NK-92 (cell line): ENCODE data around the gene ZMIZ1.

ENCODE experiments used
- DNase-seq: peaks from one replicate; lab custom pipeline; 2025; ENCODE audit not compliant: unreplicated experiment; lab: John Stamatoyannopoulos, UW

The ZMIZ1 gene

GRCh38 chr10:79096514-79096913, 27.7 kb downstream of the ZMIZ1 start:
- no peak for DNase-seq

DNA sequence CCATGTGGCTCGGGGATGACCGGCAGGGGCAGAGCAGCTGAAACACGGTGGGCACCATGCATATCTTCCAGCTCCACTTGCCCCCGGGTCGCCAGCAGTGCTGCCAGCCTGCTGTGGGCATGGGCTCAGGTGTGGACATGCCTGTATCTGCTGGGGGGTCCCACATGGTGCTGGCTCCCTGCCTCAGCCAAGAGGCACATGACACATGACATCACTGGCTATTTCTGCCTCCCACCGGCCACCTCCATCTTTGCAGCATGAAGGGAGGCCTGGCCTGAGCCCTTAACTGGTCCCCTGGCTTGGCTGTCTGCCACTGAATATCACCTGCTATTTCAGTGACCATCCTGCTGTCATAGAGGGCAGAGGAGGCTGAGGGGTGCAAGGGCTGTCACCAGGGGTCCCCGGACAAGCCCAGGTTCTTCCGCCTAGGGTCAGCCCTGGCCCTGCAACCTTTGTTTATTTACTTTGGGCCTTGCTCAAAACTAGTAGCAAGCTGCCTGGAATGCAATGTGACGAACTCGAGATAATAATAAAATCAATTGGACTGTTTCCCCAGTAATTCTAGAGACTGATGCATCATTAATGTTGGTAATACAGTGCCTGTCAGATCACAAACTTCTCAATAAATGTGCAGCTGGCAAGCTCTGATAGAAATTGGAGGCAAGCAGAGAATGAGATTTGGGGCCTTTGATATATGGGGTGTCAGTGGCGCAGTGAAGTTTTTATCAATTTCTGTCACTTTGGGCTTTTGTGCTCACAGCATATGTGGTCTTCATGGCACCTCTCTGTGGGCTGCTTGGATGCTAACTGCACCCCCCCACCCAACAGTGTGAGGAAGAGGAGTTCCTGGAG, 28.5 kb downstream of the ZMIZ1 start:
- DNase-seq: no peak

DNA sequence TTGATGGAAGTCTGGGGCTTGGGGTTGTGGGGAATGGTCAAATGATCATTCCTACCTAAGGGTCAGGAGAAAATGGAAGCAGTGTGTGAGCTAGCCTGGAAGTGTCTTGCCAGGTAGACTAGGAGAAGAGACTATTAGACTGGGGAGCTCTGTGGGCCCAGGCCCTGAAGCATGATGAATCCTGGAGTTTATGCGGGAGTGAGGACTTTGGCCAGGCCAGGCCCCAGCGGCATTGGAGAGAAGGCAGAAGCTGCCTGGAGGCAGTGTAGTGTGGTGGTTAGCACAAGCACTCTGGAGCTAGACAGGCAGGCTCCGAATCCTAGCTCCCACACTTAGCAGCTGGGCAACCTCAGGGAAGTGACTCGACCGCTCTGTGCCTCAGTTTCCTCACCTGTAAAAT, 29.3 kb downstream of the ZMIZ1 start:
- DNase-seq: no peak

DNA sequence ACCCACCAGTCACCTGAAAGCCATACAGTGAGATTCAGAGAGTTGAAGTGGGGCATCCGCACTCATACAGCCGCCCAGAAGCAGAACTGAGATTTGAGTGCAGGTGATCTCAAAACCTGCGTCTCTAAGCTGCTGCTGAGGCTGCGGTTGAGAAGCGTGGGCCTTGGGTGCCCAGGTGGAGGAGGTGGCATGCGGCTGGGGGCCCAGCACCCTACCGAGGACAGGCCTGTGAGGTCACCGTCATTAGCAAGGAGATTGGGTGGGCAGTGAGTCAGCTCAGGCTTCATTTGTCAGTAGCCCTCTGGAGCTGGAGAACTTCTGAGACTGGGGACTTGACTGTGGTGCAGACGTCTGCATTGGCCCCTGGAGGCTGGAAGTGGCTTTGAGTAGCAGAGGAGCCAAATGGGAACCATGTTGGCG, 29.8 kb downstream of the ZMIZ1 start:
- DNase-seq: no peak

GRCh38 chr10:79099898-79100448, 31.2 kb downstream of the ZMIZ1 start:
- no peak for DNase-seq

DNA sequence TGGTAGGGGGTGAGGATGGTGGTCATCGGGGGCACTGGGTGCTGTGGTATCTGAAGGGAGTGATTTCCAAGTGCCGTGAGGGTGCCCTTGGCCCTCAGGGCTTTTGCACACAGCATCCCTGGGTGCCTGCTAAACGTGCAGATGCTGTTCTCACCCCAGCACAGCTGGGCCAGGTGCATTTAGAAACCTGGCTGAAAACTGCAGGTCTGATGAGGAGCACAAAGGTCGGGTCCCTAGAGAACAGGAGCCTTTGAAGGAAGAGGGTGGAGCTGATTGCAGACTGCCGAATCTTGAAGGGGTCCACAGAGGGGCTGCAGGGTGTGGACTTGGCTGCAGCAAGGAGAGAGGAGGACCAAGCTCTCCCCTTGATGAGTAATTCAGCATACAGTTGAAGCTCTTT, 32.0 kb downstream of the ZMIZ1 start:
- DNase-seq: no peak

DNA sequence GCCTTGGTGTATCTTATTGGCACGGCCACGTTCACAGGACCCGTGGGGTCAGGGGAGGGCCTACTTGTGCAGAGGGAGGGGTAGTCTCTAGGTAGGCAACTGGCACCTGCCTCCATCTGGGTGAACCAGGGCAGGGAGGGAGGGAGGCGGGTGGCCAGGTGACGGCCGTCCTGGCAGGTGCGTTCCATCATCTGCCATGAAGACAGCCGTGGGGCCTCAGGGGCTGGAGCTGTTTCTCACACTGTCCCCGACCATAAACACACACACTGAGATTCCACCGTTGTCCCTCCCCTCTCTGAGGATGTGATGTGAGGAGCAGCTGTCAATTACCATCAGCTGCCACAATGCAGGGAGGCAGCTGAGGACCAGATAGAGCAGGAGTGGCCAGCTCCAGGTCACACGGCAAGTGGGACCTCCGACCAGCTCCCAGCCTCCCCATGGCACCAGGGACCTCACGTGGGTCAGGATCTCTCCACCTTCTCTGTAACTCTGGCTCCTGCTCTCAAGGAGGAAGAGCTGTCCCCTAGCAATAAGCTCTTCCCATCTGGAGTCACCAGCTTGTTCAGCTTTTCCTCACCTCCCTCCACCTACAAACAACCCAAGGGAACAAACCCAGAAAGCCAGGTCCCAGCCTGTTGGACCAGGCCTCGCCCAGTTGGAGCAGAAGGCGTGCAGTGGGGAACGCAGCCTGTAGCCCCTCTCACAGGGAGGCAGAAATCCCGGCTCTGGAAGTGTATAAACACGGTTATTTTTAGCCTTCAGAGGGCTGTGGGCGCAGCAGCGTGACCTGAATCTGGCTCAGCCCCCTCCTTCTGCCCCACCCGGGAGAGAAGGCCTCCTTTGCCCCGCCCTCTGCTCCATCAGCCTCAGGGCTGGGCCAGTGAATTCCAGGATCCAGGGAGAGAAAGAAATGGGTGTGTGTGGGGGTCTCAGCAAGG, 33.1 kb downstream of the ZMIZ1 start:
- no peak for DNase-seq

DNA sequence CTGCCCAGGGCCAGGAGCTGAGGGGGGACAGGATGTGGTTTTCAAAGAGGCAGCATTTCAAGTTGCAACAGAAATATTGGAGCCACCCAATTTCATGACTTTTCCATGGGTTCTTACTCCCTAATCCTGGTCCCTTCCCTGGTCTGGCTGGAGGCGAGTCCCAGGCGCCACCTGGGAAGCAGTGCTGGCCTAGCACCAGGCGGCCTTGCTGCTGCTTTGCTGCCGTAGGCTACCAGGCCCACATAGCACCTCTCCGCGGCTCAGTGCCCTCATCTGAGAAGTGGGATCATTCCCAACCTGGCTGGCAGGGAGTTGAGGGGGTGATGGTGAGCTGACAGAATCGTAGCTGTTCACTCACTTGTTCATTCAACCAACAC, 33.7 kb downstream of the ZMIZ1 start:
- DNase-seq: no peak

- no peak for DNase-seq
Observed at GRCh38 chr10:79103129-79103528, 34.4 kb downstream of the ZMIZ1 start.

DNA sequence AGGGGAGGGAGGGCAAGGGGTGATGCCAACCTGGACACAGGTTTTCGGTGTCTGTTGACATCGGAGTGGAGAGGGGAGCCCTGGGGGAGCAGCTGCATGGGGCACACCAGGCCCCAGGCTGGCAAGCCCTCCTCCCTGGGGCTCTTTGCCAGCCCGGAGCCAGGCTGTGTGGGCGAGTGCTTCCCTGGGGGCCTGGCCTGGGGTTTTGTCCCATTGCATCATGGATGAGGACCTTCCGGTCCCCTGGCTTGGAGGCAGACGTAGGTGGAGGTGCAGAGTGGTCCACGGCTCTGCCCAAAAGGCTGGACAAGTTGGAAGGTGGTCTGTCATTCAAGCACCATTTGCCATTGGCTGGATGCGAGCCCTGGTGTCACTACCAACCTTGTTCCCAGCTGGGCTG, 34.8 kb downstream of the ZMIZ1 start:
- DNase-seq: no peak

GRCh38 chr10:79105150-79105739, 36.5 kb downstream of the ZMIZ1 start:
- no peak for DNase-seq

DNA sequence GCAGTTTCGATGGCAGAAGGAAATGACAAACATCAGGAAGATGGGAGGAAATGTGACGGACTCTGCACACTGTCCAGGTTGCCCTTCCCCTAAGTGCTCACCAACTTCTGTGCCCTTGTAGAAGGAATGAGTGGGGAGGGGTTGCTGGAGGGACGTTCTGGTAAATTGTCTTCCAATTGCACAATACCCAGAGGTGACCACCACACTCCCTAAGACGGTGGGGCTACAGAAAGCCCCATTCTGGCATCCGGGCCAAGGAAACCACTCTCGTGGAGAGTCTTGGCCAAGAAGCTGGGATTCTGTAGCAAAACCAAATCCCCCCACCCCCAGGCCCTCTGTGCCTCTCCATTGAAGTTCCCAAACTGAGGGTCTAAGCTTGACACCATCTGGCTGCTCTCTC, 37.1 kb downstream of the ZMIZ1 start:
- no peak for DNase-seq

- no peak for DNase-seq
Observed at GRCh38 chr10:79106256-79107050, 37.7 kb downstream of the ZMIZ1 start.

GRCh38 chr10:79107736-79108264, 39.0 kb downstream of the ZMIZ1 start:
- DNase-seq: no peak

DNA sequence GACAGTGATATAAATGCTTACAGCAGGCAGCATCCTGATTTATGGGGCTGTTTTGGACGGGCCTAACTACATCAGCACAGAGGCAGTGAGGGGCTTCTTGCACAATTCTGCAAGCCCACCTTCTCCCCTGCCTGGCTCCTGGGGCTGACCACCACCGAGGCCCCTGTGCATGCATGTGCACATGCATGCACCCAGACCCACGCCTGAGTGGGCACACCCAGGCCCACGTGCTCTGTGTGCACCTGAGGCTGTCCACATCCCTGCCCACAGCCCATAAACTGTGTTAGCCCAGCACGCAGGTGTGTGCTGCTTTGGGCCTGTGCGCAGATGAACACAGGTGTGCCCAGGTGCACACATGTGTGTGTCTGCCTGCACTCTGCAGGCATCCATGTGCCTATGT, 40.0 kb downstream of the ZMIZ1 start:
- no peak for DNase-seq

DNA sequence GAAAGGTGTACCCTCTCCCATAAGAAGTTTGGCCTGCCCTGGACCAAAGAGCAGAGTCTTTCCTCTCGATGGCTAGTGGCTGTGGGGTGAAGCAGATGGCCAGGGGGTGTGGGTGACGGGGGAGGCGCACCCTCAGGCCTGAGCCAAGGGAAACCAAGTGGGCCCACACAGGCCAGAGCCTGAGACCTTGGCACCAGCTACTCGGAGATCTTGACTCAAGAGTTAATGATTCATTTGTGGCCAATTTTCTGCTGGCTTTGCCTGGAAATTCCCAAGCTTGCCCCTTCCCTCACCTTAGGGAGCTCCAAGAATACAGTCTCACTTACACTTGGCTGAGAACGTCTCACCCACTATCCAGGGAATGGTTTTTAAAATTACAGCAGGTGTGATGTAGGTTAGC, 42.7 kb downstream of the ZMIZ1 start:
- DNase-seq: no peak

- no peak for DNase-seq
Observed at GRCh38 chr10:79111846-79112614, 43.3 kb downstream of the ZMIZ1 start.

- no peak for DNase-seq
Observed at GRCh38 chr10:79112881-79113431, 44.2 kb downstream of the ZMIZ1 start.

DNA sequence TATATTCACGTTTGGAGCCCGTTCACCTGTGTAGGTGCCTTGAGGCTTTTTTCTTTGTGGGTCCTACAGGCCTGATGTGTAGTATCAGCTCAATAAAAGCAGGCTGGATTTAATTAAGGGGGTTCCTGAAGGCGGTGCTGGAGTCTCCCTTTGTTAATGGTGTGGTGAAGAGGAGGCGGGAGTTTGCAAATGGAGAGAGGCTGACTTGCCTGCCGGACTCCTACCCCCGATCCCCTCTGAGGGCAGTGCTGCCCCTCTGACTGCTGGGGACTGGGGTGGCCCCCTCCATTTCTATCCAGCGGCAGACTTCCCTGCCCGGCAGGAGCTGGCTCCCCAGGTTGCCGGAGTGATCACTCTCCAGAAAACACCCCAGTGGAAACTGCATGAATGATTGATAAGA, 45.1 kb downstream of the ZMIZ1 start:
- no peak for DNase-seq
